ENCODE data around the gene FAM131C. TPM values are rescaled to one million over a fixed set of nuclear protein-coding genes. Genes with fewer than 3 reads are reported as not detected.
A peak's percentile ranks its signal among the peaks of the same experiment; 100 is the strongest.
"Not testable (repeated sequence)": the region's sequence is repeated elsewhere in the genome, so short reads cannot be mapped to it uniquely, and the experiment has no call there.

The FAM131C gene
- total RNA-seq, 2 experiments from 2014 or later: 0.67 to 1.1 TPM

GRCh38 chr1:16061266-16061665 is 12.2 kb downstream of the FAM131C start:
- Mint-ChIP-seq H3K4me1 (peaks cover 26% of the 10 kb centered on the region), H3K9me3 (no peaks in the 10 kb centered on the region), H3K36me3 (ENCODE audit: low read depth) (no peaks in the 10 kb centered on the region), H3K27ac (no peak overlapping the region), H3K27me3 (peaks cover 5% of the 10 kb centered on the region), H3K4me3 (no peak overlapping the region)
- ChIA-PET POLR2A (no interaction called here), CTCF (interaction anchor here (0.9 to 1.1 kb wide), 2 partner anchors 9 to 12 kb away, joined by 3 read pairs; partner anchors contain the start of gene FAM131C)
- no peak for DNase-seq

GRCh38 chr1:16058394-16059120 is 14.9 kb downstream of the FAM131C start:
- H3K27me3 Mint-ChIP-seq; POLR2A ChIA-PET; CTCF ChIA-PET; H3K27ac Mint-ChIP-seq; H3K36me3 Mint-ChIP-seq (ENCODE audit: low read depth); H3K9me3 Mint-ChIP-seq; DNase-seq; H3K4me3 Mint-ChIP-seq: not testable (repeated sequence)
- peaks cover 11% of the 10 kb centered on the region for H3K4me1 Mint-ChIP-seq

- POLR2A ChIA-PET: not testable (repeated sequence)
Observed at GRCh38 chr1:16057314-16057915, 16.0 kb downstream of the FAM131C start.

GRCh38 chr1:16056521-16056912 is 16.9 kb downstream of the FAM131C start:
- H3K4me1 Mint-ChIP-seq; H3K4me3 Mint-ChIP-seq; H3K27me3 Mint-ChIP-seq; DNase-seq; H3K36me3 Mint-ChIP-seq (ENCODE audit: low read depth); POLR2A ChIA-PET; H3K9me3 Mint-ChIP-seq: not testable (repeated sequence)
- CTCF ChIA-PET: interaction anchor here (1.1 to 1.7 kb wide), 2 partner anchors 11 to 251 kb away, joined by 3 to 6 read pairs; no protein-coding TSS in a partner anchor
- peak overlapping the region; percentile 25 for H3K27ac Mint-ChIP-seq

More at GRCh38 chr1:16057314-16057915, 16.0 kb downstream of the FAM131C start:
- H3K4me3 Mint-ChIP-seq; H3K36me3 Mint-ChIP-seq (ENCODE audit: low read depth); H3K4me1 Mint-ChIP-seq; H3K27ac Mint-ChIP-seq; DNase-seq; H3K27me3 Mint-ChIP-seq; H3K9me3 Mint-ChIP-seq: not testable (repeated sequence)
- CTCF ChIA-PET: interaction anchor here (0.8 to 1.1 kb wide), 2 partner anchors 34 to 252 kb away, joined by 3 read pairs; no protein-coding TSS in a partner anchor

GRCh38 chr1:16055613-16056520 is 17.6 kb downstream of the FAM131C start:
- Mint-ChIP-seq H3K9me3 (no peaks in the 10 kb centered on the region), H3K36me3 (ENCODE audit: low read depth) (no peaks in the 10 kb centered on the region), H3K27me3 (peaks cover 3% of the 10 kb centered on the region), H3K27ac (no peak overlapping the region), H3K4me1 (peaks cover 6% of the 10 kb centered on the region), H3K4me3 (no peak overlapping the region)
- peak; percentile 89 for DNase-seq
- ChIA-PET CTCF (interaction anchor here (0.9 to 1.7 kb wide), 6 partner anchors 9 to 260 kb away, joined by 3 to 6 read pairs (median 4); no protein-coding TSS in a partner anchor), POLR2A (no interaction called here)

GRCh38 chr1:16054598-16055540 is 18.6 kb downstream of the FAM131C start:
- no peak overlapping the region for H3K4me3 Mint-ChIP-seq
- ChIA-PET CTCF (interaction anchor here (0.6 to 1.7 kb wide), 6 partner anchors 8 to 259 kb away, joined by 3 to 6 read pairs (median 4); no protein-coding TSS in a partner anchor), POLR2A (no interaction called here)
- peaks cover 6% of the 10 kb centered on the region for H3K4me1 Mint-ChIP-seq
- peaks cover under 1% of the 10 kb centered on the region for H3K27me3 Mint-ChIP-seq
- no peaks in the 10 kb centered on the region for H3K36me3 Mint-ChIP-seq (ENCODE audit: low read depth)
- no peak for DNase-seq
- no peak overlapping the region for H3K27ac Mint-ChIP-seq
- no peaks in the 10 kb centered on the region for H3K9me3 Mint-ChIP-seq

- DNase-seq: no peak
- ChIA-PET CTCF (interaction anchor here (0.6 to 1.5 kb wide), 3 partner anchors 25 to 258 kb away, joined by 3 to 5 read pairs (median 4); no protein-coding TSS in a partner anchor), POLR2A (no interaction called here)
- H3K4me1 Mint-ChIP-seq: peaks cover 6% of the 10 kb centered on the region
- H3K4me3 Mint-ChIP-seq: no peak overlapping the region
- H3K9me3 Mint-ChIP-seq: no peaks in the 10 kb centered on the region
- H3K27ac Mint-ChIP-seq: peak overlapping the region; percentile 68
- H3K36me3 Mint-ChIP-seq (ENCODE audit: low read depth): no peaks in the 10 kb centered on the region
- H3K27me3 Mint-ChIP-seq: peaks cover 4% of the 10 kb centered on the region
Observed at GRCh38 chr1:16053781-16054502, 19.5 kb downstream of the FAM131C start.

GRCh38 chr1:16051949-16052348 is 21.5 kb downstream of the FAM131C start:
- H3K27ac Mint-ChIP-seq; H3K4me3 Mint-ChIP-seq; H3K9me3 Mint-ChIP-seq; H3K36me3 Mint-ChIP-seq (ENCODE audit: low read depth); DNase-seq; CTCF ChIA-PET; H3K27me3 Mint-ChIP-seq; H3K4me1 Mint-ChIP-seq; POLR2A ChIA-PET: not testable (repeated sequence)

GRCh38 chr1:16051039-16051438 is 22.4 kb downstream of the FAM131C start:
- Mint-ChIP-seq H3K9me3 (no peaks in the 10 kb centered on the region), H3K4me1 (peaks cover 6% of the 10 kb centered on the region), H3K36me3 (ENCODE audit: low read depth) (no peaks in the 10 kb centered on the region), H3K27ac (no peak overlapping the region), H3K27me3 (peaks cover 7% of the 10 kb centered on the region), H3K4me3 (no peak overlapping the region)
- no peak for DNase-seq
- ChIA-PET CTCF (no interaction called here), POLR2A (no interaction called here)

- no peaks in the 10 kb centered on the region for H3K9me3 Mint-ChIP-seq
- DNase-seq: no peak
- H3K4me1 Mint-ChIP-seq: peaks cover 2% of the 10 kb centered on the region
- POLR2A ChIA-PET: no interaction called here
- H3K27ac Mint-ChIP-seq: no peak overlapping the region
- CTCF ChIA-PET: no interaction called here
- H3K36me3 Mint-ChIP-seq (ENCODE audit: low read depth): no peaks in the 10 kb centered on the region
- peaks cover 7% of the 10 kb centered on the region for H3K27me3 Mint-ChIP-seq
- H3K4me3 Mint-ChIP-seq: no peak overlapping the region
Observed at GRCh38 chr1:16050328-16050727, 23.1 kb downstream of the FAM131C start.

- H3K27ac Mint-ChIP-seq: no peak overlapping the region
- DNase-seq: no peak
- no peaks in the 10 kb centered on the region for H3K36me3 Mint-ChIP-seq (ENCODE audit: low read depth)
- no peak overlapping the region for H3K4me3 Mint-ChIP-seq
- no peaks in the 10 kb centered on the region for H3K9me3 Mint-ChIP-seq
- H3K4me1 Mint-ChIP-seq: peaks cover 2% of the 10 kb centered on the region
- POLR2A ChIA-PET: no interaction called here
- H3K27me3 Mint-ChIP-seq: peaks cover 7% of the 10 kb centered on the region
- CTCF ChIA-PET: no interaction called here
Observed at GRCh38 chr1:16048573-16049189, 24.8 kb downstream of the FAM131C start.
